Subcutaneous adipose tissue (tissue), 4 donors: ENCODE measurements around the gene CLK4. TPM values are rescaled to one million over a fixed set of nuclear protein-coding genes. Genes with fewer than 3 reads are reported as not detected.

Experiments
- total RNA-seq, 4 donors: library from RNA; depleted of rRNA; stranded (reverse); fragments of >200 nt; gene quantifications; one replicate each; pipeline ENCODE4 v1.1.0, GENCODE V29; 2016
- TF ChIP-seq, protein P1 (sequence below): fragments of 450-650 bp; IDR thresholded peaks from one replicate; pipeline ENCODE4 v1.5.1; 2016; ENCODE audit warnings: low read depth, mild to moderate bottlenecking, control low read depth, antibody characterized with exemption, moderate library complexity

Gene CLK4
- total RNA-seq, 4 donors from 2014 or later, result 51.7 to 67.2 (median 59.7) TPM

DNA sequence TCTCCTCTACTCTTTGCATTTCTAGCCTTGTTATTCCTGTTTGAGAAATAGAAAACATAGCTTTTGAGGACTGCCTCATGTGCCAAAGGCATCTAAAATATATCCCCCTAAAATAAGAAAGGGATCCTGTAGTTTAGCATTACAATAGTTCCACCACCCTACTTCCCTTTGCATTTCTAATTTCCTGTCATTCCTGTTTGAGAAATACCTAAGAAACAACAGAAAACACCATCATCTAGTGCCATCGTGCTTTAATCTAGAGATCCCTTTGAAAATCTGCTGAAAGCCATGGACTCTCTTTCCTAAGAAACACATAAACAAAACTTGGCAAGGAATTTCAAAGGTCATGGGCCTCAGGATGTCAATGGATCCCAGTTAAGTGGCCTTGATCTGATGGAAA, 7.5 kb downstream of the CLK4 start:
- TF ChIP-seq, protein P1, sequence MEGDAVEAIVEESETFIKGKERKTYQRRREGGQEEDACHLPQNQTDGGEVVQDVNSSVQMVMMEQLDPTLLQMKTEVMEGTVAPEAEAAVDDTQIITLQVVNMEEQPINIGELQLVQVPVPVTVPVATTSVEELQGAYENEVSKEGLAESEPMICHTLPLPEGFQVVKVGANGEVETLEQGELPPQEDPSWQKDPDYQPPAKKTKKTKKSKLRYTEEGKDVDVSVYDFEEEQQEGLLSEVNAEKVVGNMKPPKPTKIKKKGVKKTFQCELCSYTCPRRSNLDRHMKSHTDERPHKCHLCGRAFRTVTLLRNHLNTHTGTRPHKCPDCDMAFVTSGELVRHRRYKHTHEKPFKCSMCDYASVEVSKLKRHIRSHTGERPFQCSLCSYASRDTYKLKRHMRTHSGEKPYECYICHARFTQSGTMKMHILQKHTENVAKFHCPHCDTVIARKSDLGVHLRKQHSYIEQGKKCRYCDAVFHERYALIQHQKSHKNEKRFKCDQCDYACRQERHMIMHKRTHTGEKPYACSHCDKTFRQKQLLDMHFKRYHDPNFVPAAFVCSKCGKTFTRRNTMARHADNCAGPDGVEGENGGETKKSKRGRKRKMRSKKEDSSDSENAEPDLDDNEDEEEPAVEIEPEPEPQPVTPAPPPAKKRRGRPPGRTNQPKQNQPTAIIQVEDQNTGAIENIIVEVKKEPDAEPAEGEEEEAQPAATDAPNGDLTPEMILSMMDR, result no peak

DNA sequence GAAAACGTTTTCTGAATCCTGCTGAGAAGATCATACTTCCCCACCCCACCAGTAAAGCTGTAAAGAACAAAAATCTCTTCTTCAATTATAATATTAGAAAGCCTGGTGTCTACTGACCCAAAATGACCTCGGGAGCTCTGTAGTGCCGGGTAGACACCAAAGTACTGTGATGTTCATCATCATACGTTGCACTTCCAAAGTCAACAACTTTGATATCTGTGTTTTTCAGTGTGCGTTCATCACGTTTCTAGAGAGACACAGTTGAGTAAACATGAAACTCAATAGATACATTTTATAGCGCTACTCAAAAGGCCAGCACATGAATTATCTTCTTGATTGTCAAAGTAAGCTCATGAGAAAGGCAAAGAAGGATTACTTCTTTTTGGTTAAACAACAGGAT, 14.6 kb downstream of the CLK4 start:
- TF ChIP-seq, protein P1, result no peak

DNA sequence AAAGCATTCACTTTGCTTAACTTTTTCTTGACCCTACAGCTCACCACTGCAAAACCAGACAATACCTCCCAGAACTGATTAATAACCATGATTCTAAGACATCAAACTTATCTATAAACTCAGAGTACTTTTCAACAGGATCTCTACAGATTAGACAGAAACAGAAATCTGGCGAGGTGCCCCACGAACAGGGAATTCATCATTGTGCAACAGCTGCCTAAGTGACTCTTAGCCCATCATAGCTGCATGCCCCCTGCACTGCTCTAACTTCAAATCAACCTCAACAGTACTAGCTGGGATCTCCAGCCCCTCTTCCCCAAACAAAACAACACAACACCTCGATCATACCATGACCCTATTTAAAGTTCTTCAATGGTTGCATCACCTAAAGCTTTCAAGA, 20.6 kb downstream of the CLK4 start:
- TF ChIP-seq, protein P1, result no peak

DNA sequence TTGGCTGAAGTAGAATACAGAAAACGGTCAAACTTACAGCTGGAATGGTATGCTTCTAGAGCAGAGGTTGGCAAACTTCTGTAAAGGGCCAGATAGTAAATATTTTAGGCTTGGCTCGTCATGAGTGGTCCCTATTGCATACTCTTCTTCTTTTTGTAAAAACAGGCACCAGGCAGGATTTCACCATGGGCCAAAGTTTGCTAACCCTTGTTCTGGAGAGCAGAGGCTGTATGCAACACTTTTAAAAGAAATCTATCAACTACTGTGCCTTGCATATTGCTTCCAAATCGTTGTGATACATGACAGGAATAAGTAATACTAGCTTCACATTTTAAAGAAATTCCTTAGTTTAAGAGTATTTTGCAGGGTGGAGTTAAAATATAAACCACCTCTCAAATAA, 21.1 kb downstream of the CLK4 start:
- TF ChIP-seq, protein P1, result no peak

- TF ChIP-seq, protein P1, result no peak
Observed at GRCh38 chr5:178602752-178603151, 24.1 kb downstream of the CLK4 start.

DNA sequence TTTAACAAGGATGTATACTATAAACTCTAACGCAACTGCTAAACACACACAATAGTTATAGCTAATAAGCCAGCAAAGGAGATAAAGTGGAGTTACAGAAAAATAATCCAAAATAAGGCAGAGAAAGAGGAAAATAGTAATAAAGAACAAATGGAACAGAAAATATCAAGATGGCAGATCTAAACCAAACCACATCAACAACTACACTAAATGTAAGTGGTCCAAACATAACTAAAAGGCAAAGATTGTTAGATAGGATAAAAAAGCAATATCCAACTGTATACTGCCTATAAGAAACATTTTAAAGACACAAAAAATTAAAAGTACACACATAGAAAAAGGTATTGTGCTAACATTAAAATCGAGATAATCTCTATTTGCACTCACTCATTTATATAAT, 31.1 kb downstream of the CLK4 start:
- TF ChIP-seq, protein P1, result no peak

GRCh38 chr5:178595150-178595549, 31.7 kb downstream of the CLK4 start:
- TF ChIP-seq, protein P1, result no peak
